Thyroid gland (tissue), 4 donors: ENCODE data around the gene TMEM254. TPM values are rescaled to one million over a fixed set of nuclear protein-coding genes. Genes with fewer than 3 reads are reported as not detected.

Experiments used
- DNase-seq, 2 donors: peaks; one replicate each; pipeline ENCODE4 v3.0.0-alpha.2; 2019
- H3K27ac ChIP-seq, 3 donors: fragments of 200-600 bp; sonication (generic); 1 replicate in 2 of 3; 2 replicates in 1 of 3; pipeline ENCODE4 v1.5.1; 2016 to 2019; ENCODE audit warnings: mild to moderate bottlenecking in 1 of 3, moderate library complexity in 1 of 3
- H3K27me3 ChIP-seq: fragments of 200-600 bp; sonication (generic); one replicate; pipeline ENCODE4 v1.5.1; 2019
- H3K36me3 ChIP-seq, 2 donors: fragments of 200-600 bp; sonication (generic); one replicate each; pipeline ENCODE4 v1.5.1; 2016 to 2019
- H3K4me1 ChIP-seq, 2 donors: fragments of 200-600 bp; sonication (generic); one replicate each; pipeline ENCODE4 v1.5.1; 2017 to 2019
- H3K4me3 ChIP-seq, 3 donors: fragments of 200-600 bp; sonication (generic); replicated peaks in 1 of 3; 1 replicate in 2 of 3; 2 replicates in 1 of 3; pipeline ENCODE4 v1.5.1; 2016; ENCODE audit warnings: mild to moderate bottlenecking in 1 of 3
- H3K9me3 ChIP-seq: fragments of 200-600 bp; sonication (generic); one replicate; pipeline ENCODE4 v1.5.1; 2017
- CTCF ChIP-seq, 6 experiments: fragments of 200-600 bp in 3 of 6; fragments of 450-650 bp in 3 of 6; sonication (generic) in 3 of 6; IDR thresholded peaks; one replicate each; pipeline ENCODE4 v1.5.1; 2016 to 2019; ENCODE audit warnings: antibody characterized with exemption in 6 of 6, mild to moderate bottlenecking in 2 of 6, inconsistent platforms in 1 of 6, moderate library complexity in 1 of 6
- POLR2A ChIP-seq, 2 donors: fragments of 450-650 bp; IDR thresholded peaks; one replicate each; pipeline ENCODE4 v1.6.1; 2017; ENCODE audit warnings: antibody characterized with exemption in 2 of 2, mild to moderate bottlenecking in 2 of 2, moderate library complexity in 1 of 2
- WGBS, 2 donors: methylation state at CpG; one replicate each; pipeline ENCODE4 v1.1.5; 2017; 5-methylcytosine and 5-hydroxymethylcytosine counted together
- intact Hi-C: fragments of 100-400 bp; cut with DNase I; formaldehyde crosslinking; loops from one replicate; pipeline ENCODE4 v1.15.1; 2023
- total RNA-seq, 4 donors: library from RNA; depleted of rRNA; stranded (reverse); fragments of >200 nt; gene quantifications; one replicate each; pipeline ENCODE4 v1.2.3, GENCODE V29; 2016

Gene TMEM254
- total RNA-seq, 4 donors from 2014 or later: 12.2 to 25.0 (median 19.8) TPM

GRCh38 chr10:80100116-80100515, 21.7 kb downstream of the TMEM254 start:
- H3K9me3 ChIP-seq: no peaks in the 10 kb centered on the region
- no peak for DNase-seq

DNA sequence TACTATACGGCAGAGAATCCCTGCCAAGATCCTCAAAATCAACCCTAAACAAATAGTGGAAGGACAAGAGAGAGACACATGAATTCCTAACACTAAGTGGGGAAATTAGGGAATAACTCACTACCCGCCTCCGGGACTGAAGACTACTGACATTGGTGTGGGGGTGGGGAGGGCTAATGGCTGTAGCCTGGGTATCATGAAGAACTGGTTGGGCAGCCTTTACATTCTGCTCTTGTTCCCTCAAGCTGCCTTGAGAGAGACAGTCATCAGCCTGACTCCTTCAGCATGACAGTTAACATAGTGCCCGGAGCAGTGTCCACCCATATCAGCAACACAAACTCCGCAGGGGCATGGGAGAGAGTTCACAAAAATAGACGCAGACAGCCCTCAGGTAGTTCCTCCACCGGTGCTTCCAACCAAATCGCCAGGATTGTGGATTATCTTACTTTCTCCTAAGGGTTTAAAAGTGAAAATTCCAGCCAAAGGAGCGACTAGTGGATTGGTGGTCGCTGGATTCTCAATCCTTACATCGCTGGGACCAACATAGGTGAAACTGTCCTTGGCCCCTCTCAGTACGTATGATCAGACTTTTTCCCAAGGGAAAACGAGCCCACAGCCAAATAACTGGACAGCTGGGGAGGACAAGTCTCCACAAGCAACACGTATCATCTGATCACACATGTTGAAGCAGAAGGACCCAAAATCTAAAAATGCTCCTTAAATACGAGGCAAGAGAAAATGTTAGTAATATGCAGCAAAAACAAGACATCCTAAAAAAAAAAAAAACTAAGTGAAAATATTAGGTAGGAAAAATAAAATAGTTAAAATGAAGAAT, 22.6 kb downstream of the TMEM254 start:
- DNase-seq: no peak
- no peaks in the 10 kb centered on the region for H3K27me3 ChIP-seq
- H3K27ac ChIP-seq: no peak overlapping the region
- no peaks in the 10 kb centered on the region for H3K9me3 ChIP-seq
- intact Hi-C loops: no loop called here
- H3K4me1 ChIP-seq: no peaks in the 10 kb centered on the region
- no peak overlapping the region for H3K4me3 ChIP-seq
- TF ChIP-seq CTCF (IDR thresholded peaks at IDR 0.05) (no peak), POLR2A (IDR thresholded peaks at IDR 0.05) (no peak)
- WGBS, 2 donors: 73 to 81% methylated on average over 13 to 15 of the region's 15 CpGs
- no peaks in the 10 kb centered on the region for H3K36me3 ChIP-seq

More at GRCh38 chr10:80100116-80100515, 21.7 kb downstream of the TMEM254 start:
- intact Hi-C loops: no loop called here
- TF ChIP-seq CTCF (IDR thresholded peaks at IDR 0.05): no peak
- no peak for TF ChIP-seq POLR2A (IDR thresholded peaks at IDR 0.05)
- 92 to 95% methylated on average over 9 of the region's 9 CpGs for WGBS, 2 donors
- Histone ChIP-seq H3K27ac (no peak overlapping the region), H3K36me3 (no peaks in the 10 kb centered on the region), H3K4me3 (no peak overlapping the region), H3K4me1 (no peaks in the 10 kb centered on the region), H3K27me3 (no peaks in the 10 kb centered on the region)

DNA sequence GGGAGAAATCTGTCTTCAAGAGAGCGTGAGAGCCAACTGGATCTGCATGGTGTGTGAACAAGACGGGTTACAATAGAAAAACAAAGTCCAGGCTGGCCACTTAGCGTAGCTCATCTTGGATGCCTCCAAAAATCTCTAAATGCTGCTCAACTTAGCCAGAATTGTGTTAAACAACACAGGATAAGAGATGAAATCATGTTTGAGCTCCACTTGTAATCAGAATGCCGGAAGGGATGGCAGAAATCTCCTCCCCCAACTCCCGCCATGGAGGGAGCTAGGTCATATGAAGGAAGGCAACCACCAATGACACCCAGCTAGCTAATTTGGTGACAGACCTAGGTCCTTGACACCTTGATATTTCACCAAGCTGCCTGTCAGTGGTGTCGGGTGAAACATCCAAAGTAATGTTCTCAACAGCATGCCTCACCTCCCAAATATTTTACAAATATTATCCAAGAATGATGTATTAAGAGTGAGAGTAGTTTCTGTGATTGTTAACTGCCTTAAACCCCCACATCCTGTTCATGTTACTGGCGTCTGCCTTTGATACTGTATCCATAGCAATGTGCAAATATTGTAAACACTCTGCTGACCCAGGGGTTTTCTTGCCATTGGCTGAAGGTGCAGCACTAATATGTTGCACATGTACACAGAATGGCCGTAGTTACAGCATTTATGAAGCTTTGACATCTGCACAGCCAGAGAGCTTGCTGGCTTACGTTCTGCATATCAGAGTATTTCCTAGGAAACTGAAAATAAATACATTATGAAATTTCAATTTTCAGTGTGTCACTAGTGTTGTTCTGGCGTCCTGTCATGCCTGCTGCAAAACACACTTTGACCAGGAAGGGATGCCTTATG, 25.8 kb downstream of the TMEM254 start:
- TF ChIP-seq CTCF (IDR thresholded peaks at IDR 0.05) (no peak), POLR2A (IDR thresholded peaks at IDR 0.05) (no peak)
- 36 to 63% methylated on average over 10 of the region's 10 CpGs for WGBS, 2 donors
- Histone ChIP-seq H3K36me3 (no peaks in the 10 kb centered on the region), H3K27ac (peak overlapping the region in 1 of 3 donors; percentile 41), H3K4me3 (no peak overlapping the region), H3K27me3 (no peaks in the 10 kb centered on the region), H3K4me1 (no peaks in the 10 kb centered on the region), H3K9me3 (no peaks in the 10 kb centered on the region)
- intact Hi-C loops: no loop called here
- DNase-seq: no peak

DNA sequence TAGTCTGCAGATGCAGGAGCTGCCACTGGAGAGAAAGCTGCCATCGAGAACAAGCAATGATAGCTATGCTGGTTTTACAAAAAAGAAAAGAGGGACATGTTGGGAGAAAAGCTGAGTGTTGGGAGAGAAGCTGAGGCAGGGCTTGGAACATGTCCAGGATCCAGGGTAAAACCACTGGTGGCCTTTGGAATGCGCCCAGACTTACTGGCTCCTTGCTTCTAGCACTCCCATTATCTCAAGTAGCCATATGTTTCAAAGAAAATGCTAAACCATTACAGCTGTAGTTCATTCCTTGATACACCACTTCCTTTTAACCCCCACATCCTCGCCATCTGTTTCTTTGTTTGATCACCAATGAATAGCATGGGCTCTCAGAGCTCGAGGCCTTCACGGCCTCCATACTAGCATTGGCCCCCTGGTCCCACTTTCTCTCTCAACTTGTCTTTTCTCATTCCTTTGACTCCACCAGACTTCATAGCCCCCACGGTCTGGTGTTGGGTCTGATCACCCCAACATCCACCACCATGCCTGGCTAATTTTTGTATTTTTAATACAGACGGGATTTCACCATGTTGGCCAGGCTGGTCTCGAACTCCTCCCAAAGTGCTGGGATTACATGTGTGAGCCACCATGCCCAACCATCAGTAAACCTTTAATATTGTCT, 30.2 kb downstream of the TMEM254 start:
- no peak for DNase-seq
- 81 to 95% methylated on average over 8 of the region's 8 CpGs for WGBS, 2 donors
- H3K4me3 ChIP-seq: no peak overlapping the region
- no peaks in the 10 kb centered on the region for H3K4me1 ChIP-seq
- H3K27ac ChIP-seq: no peak overlapping the region
- H3K27me3 ChIP-seq: no peaks in the 10 kb centered on the region
- intact Hi-C loops: no loop called here
- H3K36me3 ChIP-seq: no peaks in the 10 kb centered on the region
- TF ChIP-seq CTCF (IDR thresholded peaks at IDR 0.05) (no peak), POLR2A (IDR thresholded peaks at IDR 0.05) (no peak)
- H3K9me3 ChIP-seq: no peaks in the 10 kb centered on the region
